Skin of body (tissue), 2 donors: Measurements from ENCODE around the gene INHA. TPM values are rescaled to one million over a fixed set of nuclear protein-coding genes. Genes with fewer than 3 reads are reported as not detected.

Experiments
- DNase-seq: peaks from one replicate; lab custom pipeline; 2025; lab: John Stamatoyannopoulos, UW
- total RNA-seq: library from RNA; depleted of rRNA; stranded (reverse); fragments of >200 nt; gene quantifications from one replicate; pipeline ENCODE4 v1.2.3, GENCODE V29; 2014

INHA gene
- total RNA-seq, 1 donor from 2014 or later = 0.10 TPM

DNA sequence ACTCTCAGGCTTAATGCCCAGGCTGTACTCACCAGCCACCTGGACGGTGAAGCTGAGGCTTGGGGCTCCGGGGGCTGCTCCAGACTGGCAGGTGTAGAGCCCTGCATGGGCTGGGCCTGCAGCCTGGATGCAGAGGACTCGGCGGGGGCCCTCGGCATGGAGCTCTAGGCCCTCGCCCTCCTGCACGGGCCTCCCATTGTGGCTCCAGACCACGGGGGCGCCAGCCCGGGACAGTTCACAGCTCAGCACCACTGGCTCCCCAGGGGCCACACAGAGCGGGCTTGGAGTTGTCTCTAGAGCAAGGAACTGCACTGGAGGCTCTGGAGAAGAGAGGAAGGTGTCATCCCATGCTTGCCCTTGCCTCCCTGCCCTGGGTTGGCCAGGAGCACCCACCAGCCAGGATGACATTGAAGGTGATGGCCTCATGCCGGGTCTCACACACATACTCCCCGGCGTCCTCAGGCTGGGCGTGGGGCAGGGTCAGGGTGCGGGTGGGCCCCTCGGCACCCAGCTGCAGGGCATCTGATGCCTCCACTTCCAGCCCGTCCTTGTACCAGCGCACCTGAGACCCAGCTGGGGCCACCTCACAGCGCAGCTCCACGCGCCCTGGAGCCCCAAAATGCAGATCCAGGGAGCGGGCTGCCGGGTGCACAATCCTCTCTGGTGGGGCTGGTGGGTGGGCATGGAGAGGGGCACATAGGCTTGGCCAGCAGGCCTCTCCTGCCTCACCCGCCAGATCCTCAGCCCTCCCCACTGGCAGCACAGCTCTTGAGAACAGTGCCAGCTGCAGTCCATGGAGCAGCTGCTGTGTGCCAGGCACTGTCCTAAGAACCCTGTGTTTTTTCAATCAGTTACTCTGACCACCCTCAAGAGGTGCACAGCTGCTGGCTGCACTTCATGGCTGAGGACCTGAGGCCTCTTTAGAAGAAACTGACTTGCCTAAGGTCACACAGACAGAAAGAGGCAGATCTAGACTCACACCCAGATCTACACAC lies 14.0 kb upstream of the INHA start:
- no peak for DNase-seq

DNA sequence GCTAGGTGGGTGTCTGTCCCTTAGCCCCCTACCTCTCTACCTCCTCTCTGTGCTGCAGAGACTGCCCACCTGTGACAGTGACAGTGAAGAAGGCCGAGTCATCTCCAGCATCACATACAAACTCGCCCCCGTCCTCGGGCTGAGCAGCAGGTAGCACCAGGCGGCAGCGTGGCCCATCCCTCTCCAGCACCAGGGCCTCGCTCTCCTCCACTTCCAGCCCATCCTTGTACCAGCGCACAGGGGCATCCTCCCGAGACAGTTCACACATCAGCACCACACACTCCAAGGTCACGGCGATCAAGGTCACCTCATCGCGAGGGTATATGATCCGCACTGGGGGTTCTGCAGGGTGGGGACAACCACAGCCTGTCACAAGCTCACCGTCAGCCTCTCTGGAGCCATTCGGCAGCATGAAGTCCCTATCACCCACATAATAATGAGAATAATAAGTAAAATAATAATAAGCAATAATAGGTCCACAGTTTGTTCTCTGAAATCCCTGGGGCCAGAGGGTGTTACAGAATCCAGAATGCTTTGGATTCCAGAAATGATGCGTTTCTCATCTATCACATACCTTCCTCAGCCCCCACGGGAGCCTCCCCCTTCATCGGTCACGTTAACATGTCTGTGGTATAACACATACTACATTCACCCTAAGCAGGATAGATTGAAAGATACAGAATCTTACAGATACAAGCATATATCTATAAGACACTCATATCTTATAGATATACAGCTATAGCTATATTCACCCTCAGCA lies 12.8 kb upstream of the INHA start:
- no peak for DNase-seq

DNA sequence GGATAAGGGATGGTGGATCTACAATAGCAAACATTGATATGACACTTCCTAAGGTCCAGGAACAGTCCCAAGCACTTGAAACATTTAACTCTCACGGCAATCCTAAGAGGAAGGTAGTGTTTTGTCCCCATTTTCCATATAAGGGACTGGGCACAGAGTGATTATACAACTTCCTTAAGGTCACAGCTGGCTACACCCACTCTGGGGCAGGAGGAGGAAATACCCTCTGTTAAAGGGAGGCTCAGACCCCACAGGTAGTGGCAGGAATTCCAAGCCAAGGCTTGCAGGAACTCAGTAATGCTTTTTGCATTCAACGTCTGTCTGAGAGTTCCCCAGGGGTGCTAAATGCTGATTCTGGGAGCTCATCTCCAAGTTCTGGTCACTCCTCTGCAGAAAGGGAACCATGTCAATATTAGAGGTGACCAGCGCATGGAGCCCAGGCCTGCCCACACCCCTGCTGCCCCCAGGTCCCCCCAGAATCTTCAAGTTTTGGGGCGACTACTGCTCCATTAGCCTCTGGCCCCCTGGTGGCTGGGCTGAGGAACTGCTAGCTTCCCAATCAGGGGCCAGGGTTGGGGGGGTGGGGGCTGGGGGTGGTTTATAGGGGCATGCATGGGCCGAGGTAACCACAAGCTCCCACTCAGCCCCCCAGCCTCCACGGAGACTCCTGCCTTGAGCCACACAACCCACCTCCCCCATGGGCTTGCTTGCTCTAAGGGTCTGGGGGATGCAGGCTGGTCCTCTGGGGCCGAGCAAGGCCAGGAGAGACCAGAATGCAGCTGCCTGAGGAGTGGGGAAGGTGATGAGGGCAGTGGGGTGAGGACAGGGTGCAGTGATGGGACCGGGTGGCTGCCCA lies 11.8 kb upstream of the INHA start:
- no peak for DNase-seq

DNA sequence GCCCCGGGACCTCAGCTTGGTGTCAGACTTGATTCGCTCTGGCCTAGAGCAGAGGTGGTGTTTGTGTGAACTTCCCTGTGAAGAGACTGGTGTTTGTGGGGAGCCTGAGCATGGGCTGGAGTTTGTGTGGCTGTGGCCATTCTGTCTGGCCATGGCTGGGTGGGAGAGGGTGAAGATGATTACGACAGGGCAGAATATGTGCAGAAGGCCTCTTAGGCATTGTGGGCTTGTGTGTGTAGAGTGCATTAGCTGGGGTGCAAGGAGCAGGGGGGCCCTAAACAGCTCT lies 11.3 kb upstream of the INHA start:
- DNase-seq = no peak

DNA sequence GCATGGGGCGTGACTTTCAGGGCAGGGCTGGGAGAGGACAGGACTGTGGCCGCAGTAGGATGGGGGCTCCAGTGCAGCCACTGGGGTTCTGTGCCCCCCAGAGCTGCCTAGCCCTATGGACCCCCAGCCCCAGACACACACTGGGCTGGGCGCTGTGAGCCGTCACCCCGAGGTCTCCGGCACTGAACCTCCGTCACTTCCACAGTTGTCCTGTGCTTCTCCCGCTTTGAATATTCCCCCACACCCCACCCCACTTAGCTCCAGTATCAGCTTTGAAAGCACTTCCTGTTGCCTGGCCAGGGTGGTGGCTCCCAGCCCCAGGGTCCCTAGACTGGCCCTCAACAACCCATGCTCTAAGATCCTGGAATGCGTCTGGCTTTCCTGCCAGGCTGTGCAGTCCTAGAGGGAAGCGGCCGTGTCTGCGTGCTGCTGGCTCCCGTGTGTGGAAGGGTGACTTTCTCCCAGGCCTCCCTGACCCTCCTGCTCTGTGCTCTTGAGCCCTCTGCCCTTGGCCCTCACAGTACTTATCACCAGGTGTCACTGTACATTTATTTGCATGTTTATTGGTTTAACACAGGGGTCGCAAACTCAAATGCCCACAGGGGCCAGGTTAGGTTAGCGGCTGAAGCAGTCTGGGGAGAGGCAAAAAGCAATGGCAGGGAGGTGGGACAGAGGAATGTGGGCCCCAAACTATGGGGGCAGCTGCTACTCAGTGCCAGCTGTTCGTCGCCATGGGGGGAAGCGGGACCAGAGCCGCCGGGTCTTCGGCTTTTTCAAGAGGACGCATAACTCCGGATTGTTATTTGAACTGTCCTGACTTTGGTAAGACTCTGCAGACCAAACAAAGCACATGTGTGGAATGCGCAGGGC lies 10.7 kb upstream of the INHA start:
- DNase-seq = no peak

DNA sequence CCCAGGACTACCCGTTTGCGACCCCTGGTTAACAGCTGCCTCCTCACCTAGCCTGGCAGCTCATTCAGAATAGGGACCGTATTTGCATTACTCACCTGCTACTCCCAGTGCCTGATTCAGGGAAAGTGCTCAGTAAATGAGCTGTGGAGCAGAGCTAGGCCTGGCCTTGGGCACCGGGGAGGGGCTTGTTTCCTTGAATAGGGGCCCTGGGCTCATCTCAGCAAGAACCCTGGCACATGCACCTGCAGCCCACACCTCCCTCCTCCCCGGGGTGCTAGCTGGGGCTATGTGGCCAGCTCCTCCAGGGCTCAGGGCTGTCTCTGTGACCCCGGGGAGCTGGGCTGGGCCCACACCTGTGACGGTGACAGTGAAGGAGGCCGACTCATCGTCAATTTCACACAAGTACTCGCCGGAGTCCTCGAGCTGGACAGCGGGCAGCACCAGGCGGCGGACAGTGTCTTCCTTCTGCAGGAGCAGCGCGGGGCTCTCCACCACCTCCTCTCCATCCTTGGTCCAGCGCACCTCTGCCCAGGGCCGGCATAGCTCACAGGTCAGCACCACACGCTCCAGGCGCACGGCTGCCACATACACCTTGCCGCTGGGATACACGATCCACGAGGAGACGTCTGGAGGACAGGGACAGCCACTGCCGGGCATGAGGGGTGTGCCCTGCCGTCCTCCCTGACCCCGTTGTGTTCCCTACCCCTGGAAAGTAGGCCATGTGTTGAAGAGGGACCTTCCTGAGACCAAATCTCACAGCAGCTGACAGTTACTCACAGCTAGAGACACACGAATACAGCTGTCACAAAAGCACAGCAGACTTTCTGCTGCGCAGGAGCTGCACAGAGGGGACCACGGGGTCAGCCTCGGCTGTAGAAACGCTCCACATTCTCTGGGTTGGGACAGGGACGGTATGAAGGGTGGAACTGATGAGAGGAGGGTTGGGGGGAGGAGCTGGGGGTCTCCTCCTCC lies 9.8 kb upstream of the INHA start:
- no peak for DNase-seq

DNA sequence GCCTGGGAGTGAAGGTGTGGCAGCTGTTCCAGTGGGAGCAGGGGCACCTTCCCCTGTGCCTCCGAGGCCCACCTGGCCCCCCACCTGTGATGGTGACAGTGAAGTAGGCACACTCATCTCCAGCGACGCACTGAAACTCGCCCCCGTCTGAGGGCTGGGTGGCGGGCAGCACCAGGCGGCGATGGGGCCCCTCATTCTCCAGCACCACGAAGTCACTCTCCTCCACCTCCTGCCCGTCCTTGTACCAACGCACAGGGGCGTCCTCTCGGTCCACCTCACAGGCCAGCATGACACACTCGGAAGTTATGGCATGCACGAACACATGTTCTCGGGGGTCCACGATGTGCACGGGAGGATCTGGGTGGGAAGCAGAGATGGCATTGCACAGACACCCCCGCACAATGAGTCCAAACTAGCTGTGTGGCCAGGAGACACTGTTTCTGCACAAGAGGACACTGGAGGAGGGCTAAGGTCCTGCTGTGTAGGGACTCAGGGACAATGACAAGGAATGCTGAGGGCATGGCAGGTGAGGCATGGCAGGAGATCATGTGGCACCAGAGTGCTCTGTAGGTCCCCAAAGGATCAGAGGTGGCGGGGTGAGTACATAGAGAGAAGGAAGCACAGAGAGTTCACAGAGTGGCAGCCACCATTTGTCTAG lies 8.7 kb upstream of the INHA start:
- no peak for DNase-seq

DNA sequence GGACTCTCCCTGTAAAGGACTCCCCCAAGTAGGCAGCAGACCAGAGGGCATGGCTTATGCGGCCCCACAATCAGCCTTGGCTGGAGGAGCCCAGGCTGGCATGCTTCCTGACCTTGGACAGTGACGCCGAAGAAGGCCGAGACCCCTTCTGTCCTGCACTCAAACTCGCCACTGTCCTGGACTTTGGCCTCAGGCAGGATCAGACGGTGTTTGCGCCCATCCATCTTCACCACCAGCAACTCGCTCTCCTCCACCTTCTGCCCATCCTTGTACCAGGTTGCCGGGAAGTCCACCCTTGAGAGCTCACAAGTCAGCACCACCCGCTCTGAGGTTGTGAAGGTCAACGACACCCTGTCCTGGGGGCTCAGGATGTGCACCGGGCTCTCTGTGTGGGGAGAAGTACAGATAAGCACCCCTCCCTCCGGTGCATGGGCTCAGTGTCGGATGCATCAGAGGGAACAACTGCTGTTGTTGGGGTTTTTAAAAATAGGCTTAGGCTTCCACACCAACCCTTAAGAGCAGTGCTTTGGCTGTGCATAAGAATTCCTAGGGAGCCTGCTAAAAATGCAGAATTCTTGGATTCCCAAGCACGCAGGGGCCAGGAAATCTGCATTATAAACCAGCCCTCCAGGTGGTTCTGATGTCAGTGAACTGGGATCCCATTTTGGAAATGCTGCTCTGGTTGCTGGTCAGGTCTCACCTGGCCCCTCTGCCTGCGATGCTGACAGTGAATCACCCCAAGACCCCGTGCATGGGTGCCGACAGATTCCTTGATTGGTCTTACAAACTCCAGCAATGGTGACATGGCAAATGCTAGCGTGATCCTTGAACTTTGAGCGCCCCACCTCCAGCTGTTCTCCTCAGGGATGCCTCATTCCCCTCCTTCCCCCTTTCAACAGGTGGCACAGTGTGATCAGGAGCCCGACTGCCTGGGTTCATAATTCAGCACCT lies 6.7 kb upstream of the INHA start:
- no peak for DNase-seq

DNA sequence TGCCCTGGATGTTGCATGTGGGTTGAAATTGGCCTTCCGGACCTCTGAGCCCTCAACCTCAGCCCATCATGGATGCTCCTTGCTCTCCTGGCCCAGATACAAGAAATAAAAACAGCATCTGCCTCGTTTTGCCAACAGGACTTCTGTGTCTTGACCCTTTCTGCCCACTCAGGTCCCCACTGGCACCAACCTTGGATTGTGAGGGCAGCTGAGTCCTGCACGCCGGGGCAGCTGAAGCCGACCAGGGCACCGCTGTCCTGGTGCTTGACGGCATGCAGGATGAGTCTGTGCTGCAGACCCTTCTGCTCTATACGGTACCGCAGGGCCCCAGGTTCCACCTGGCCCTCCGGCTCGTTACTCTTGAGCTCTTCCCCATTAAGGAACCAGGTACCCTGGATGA lies 5.5 kb upstream of the INHA start:
- DNase-seq = no peak

DNA sequence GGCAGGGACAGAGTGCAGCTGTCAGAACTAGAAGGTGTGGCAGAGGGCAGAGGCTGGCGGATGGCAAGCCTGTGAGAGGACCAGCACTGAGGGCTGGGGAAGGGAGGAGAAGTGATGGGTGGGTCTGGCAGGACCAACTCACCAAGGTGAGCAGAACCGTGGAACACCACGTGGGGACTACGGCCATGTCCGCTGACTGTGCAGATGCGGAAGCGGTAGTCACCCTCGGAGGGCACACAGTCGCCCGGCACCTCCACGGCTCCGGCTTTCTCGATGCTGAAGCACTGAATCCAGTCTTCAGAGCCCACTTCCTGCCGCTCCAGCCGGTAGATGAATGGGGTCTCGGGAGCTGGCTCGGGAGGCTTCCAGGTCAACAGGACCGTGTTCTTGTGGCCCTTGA lies 5.0 kb upstream of the INHA start:
- DNase-seq = no peak

DNA sequence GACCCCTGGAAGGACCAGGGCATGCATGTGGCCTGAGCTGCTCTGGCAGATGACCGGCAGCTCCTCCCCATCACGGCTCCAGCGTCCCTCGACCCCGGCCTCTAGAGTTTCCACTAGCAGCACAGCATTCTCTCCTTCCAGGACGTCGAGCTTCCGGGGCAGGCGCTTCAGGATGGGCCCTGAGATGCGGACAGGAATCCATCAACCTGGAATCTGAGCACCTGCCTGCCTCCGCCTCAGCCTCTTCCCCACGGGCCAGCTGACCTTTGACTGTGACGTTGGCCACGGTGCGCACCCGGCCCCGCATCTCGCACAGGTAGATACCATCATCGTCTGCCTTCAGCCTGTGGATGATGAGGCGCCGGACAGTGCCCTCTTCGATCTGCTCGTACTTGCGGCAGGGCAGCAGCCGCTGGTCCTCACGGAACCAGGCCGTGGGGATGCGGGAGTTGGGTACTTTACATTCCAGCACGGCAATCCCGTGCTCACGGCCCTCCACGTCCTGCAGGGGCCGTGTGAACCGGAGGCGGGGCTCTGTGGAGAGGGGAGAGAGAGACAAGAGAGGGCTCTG lies 4.2 kb upstream of the INHA start:
- no peak for DNase-seq

DNA sequence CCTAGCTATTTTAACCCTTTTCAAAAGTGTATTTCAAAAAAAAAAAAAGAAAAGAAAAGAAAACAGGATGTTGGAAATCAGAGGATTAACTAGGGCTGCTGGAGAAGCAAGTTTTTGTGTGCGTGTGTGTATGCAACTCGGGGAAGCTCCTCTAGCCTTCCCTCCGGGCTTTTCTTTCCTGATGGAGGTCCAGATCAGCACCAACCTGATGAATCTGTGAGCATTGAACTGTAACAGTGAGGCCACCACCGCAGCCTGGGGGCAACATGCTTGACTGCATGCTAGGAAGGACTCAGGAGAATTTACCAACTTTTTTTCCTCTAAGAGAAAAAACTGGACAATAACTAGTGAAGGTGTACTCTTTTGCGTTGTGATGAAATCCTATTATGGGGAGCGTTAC lies 3.1 kb upstream of the INHA start:
- DNase-seq = no peak

DNA sequence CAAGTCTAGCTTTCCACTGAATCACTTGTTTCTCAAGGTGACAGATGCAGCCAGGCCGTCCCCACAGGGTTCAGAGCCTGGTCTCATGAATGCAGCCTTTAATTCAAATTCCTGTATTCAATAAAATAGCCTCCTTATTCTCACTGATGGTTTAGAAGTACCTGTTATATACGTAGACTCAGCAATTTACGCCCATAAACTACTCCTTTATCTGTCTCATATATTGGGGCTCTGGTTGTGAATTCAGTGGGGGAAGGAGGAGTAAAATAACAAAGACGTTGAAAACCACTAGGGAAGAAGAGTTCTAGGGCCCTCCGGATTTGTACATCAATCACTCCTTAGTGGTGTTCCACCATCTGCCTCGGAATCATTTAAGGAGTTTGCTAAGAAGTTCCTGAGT lies 2.5 kb upstream of the INHA start:
- DNase-seq = no peak

DNA sequence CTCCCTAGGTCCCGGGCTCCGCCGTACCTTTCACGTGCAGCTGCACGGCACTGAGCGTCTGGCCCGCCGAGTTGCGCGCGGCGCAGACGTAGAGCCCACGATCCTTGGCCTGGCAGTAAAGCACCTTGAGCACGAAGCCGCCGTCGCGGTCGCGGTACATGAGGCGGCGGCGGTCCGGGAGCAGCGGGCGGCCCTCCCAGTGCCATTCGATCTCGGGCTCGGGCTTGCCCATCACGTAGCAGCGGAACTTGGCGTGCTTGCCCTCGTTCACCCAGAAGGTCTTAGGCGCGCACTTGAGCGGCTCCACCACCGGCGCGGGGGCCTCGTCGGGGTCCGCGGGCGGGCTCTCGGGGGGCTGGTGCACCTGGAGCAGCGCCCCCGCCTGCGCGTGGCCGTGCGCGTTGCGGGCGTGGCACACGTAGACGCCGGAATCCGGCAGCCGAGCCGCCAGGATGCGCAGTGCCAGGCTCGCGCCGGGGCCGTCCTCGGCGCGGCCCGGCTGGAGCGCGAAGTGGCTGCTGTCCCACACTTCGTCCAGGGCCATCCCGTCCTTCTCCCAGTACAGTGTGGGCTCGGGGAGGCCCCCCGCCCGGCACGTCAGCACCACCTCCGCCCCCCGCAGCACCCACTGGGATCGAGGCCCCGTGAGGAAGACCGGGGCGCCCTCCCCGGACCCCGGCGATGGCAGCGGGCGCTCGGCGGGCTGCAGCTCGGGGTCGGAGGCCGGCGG lies 1.8 kb upstream of the INHA start:
- DNase-seq = no peak

DNA sequence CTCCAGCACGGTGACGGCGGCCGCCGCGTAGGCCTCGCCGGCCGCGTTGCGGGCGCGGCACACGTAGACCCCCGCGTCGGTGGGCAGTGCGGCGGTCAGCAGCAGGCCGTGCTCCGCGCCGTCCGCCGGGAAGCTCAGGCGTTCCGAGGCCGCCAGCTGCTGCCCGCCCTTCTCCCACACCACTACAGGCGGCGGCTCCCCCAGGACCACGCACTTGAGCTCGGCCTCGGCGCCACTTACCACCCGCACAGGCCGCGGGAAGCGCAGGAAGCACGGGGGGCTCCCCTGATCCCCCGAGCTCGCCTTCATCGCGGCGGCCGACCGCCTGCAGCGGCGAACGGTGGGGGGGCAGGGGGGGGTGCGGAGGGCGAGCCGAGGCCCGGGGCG lies 1.2 kb upstream of the INHA start:
- DNase-seq = no peak

DNA sequence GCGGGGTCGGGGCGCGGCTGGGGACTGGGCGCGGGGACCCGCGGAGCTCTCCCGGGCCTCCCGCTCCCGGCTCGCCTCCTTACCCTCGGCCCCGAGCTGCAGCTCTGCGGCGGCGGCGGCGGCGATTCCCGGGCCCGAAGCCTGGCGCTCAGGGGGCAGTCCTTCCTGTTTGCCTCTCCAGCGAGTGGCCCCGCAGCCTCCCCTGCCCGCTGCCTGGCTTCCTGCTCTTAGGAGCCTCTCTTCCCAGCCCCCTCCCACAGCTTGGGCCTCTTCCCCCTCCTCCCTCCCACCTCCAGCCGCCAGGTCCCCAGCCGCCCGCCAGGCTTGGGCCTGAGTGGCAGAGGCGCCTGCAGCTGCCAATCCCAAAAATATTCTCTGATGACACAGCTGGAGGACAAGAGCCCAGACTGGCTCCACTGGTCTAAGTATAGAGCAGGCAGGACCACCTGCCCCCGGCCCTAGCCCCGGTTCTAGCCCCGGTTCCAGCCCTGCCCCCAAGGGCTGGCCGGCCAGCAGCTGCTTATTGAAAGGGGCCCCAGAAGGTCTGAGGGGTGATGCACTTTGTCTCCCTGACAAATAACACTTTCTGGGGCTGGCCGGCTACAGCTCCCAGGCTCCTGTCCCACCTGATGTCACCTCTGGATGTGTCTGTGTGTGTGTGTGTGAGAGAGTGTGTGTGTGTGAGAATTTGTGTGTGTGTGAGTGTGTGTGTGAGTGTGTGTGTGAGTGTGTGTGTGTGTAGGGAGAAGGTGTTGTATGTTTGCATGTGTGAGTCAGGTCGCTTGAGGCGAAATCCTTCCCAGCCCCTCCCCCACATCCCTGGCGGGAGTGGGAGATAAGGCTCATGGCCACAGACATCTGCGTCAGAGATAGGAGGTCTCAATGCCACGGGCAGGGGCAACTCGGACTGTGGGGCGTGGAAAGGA lies 536 bp upstream of the INHA start, which contains the start of gene OBSL1:
Gene OBSL1 (minus strand): TSS at position 229 of the 926 bp plus-strand sequence. CDS start 307 bp downstream, outside the sequence.
- peak; percentile 28 for DNase-seq
